HG02943 (cell line): ENCODE results near the gene MUC4.
"Not testable (repeated sequence)": the region's sequence is repeated elsewhere in the genome, so short reads cannot be mapped to it uniquely, and the experiment has no call there.

Experiments
- ATAC-seq: cut with Tn5 transposase; IDR thresholded peaks from one replicate; pipeline ENCODE4 v1.9.1; 2021; ENCODE audit warnings: mild to moderate bottlenecking, low read depth, moderate library complexity; ENCODE audit not compliant: unreplicated experiment

The MUC4 gene

GRCh38 chr3:195750797-195751520 lies 60.8 kb downstream of the MUC4 start:
- ATAC-seq: no peak

- ATAC-seq: not testable (repeated sequence)
Measured at GRCh38 chr3:195749101-195749500, 62.6 kb downstream of the MUC4 start.

- no peak for ATAC-seq
Measured at GRCh38 chr3:195748661-195749060, 63.1 kb downstream of the MUC4 start.

DNA sequence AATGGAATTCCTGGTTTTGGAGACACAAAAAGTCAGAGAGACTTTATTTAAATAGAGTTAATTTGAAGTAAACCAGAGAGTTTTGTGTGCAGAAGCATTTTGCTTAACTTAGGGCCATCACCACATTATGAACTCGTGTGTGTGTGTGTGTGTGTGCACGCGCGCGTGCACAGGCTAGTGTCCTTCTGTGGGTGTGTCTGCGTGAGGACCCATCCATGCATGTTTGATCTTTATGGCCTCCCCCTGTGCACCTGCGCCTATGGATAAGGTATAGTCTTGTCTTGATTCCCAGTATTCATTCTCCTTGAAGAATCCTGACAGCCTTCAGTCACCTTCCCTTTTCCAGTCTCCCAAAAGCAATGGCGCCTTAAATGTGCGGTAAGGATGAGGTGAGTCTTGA lies 65.0 kb downstream of the MUC4 start:
- no peak for ATAC-seq

- no peak for ATAC-seq
Measured at GRCh38 chr3:195746346-195746745, 65.4 kb downstream of the MUC4 start.

- no peak for ATAC-seq
Measured at GRCh38 chr3:195744437-195744836, 67.3 kb downstream of the MUC4 start.

- no peak for ATAC-seq
Measured at GRCh38 chr3:195739561-195740111, 72.1 kb downstream of the MUC4 start.

DNA sequence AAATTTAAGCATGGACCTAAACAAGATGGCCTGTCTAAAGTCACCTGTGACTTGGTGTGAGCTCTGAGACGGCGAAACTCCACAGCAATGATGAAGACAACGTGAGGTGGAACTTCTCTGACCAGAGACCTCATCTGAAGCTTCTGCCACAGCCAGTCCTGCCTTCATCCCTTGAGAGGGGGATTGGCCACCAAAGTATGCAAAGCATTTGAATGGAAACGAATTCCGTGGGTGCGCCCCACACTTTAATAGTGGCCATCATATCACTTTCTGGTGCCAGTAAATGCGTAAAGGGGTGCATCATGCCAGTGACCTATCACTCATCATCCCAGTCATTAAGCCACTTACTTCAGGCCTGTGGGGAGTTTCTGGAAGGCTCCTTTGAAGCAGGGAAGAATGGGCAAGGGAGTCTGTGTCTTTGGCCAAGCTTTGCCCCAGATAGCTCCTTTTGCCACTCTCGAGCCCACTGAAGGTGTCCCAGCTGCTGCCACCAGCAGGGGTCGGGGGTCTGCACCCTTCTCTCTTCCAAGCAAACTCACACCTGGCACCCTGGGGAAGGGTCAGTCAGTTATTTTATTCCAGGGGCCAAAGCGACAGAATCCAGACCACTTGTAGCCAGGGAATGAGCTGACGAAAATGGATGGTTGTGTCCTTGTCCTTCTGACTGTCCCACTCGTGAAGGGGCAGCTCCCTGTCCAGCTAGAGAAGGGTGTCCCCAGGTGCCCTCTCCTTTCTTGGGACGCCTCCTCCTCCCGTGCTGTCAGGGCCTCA lies 73.3 kb downstream of the MUC4 start:
- ATAC-seq: no peak

- ATAC-seq: not testable (repeated sequence)
Measured at GRCh38 chr3:195737782-195738181, 73.9 kb downstream of the MUC4 start.

GRCh38 chr3:195736866-195737490 lies 74.8 kb downstream of the MUC4 start:
- no peak for ATAC-seq

DNA sequence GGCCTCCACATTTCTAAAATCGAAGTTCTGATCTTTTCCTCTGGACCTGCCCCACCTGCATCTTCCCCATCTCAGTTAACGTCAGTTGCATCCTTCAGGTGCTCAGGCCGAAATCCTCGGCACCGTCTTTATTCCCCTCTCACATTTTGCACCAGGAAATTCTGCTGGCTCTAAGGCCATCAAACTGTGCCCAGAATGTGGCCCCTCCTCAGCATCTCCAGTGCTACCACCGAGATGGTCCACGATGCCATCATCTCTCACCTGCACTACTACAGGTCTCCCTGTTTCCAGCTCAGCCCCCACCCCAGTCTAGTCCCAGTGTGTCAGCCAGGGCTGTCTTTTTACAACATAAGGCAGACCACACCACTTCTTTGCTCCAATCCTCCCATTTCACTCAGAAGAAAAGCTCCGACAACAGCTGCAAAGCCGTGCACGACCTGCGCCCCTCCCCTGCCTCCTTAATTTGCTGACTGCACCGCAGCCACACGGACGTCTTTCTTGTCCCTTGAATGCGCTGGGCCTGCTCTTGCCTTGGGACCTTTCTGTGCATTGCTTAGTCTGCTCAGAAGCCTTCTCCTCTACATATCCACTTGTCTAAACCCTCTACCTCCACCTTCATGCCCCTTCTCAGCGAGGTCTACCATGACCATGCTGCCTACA lies 76.6 kb downstream of the MUC4 start:
- no peak for ATAC-seq

- no peak for ATAC-seq
Measured at GRCh38 chr3:195732940-195733339, 78.8 kb downstream of the MUC4 start.

GRCh38 chr3:195731356-195731905 lies 80.3 kb downstream of the MUC4 start:
- no peak for ATAC-seq

DNA sequence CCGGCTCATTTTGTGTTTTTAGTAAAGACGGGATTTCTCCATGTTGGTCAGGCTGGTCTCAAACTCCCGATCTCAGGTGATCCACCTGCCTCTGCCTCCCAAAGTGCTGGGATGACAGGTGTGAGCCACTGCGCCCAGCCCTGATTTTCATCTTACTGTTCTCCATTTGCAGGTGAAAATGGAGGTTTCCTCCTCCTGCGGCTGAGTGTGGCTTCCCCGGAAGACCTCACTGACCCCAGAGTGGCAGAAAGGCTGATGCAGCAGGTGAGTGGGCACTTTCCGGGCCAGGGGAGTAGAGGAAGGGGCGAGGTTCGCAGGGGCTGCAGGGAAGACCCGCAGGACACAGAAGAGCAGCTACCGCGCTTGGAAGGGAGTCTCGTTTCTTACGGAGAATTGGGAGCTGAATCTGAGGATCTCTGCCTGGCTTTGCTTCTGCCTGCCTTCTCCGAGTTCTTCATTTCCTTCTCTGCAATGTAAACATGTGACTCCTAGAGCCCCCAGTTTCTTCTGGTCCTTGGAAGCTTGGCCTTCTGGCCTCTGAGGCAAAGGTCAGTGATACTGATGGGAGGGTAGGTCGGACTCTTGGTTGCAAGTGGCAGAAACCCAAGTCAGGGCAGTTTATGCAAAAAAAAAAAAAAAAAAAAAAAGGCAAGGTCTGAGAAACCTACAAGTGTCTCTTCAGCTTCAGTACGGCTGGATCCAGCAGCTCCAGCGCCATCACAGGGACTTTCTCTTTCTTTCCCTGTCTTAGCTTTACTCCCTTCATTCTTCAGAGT lies 82.1 kb downstream of the MUC4 start:
- ATAC-seq: no peak

DNA sequence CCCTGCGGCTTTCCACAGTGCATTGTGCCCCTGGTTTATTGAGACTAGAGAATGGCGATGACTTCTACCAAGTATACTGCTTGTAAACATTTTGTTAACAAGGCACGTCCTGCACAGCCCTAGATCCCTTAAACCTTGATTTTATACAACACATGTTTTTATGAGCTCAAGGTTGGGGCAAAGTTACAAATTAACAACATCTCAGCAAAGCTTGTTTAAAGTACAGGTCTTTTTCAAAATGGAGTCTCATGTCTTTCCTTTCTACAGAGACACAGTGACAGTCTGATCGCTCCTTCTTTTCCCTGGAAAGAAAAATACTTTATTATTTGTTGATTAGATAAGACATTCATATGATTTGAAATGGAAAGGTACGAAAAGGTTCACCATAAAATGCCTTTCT lies 82.9 kb downstream of the MUC4 start:
- ATAC-seq: not testable (repeated sequence)

DNA sequence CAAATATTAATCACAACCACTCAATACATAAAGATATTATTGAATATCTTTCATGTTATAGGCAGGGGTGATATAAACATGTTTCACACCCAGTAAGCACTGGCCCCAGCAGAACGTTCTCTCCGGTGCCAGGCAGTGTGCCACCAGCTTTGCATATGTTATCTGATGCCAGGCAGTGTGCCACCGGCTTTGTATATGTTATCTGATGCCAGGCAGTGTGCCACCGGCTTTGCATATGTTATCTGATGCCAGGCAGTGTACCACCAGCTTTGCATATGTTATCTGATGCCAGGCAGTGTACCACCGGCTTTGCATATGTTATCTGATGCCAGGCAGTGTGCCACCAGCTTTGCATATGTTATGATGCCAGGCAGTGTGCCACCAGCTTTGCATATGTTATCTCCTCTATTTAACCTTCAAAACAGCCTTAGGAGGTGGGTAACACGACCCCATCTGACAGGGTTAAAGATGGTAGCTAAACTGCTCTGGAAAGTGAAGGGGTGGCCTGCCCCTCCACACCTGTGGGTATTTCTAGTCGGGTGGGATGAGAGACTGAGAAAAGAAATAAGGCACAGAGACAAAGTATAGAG lies 84.0 kb downstream of the MUC4 start:
- no peak for ATAC-seq

DNA sequence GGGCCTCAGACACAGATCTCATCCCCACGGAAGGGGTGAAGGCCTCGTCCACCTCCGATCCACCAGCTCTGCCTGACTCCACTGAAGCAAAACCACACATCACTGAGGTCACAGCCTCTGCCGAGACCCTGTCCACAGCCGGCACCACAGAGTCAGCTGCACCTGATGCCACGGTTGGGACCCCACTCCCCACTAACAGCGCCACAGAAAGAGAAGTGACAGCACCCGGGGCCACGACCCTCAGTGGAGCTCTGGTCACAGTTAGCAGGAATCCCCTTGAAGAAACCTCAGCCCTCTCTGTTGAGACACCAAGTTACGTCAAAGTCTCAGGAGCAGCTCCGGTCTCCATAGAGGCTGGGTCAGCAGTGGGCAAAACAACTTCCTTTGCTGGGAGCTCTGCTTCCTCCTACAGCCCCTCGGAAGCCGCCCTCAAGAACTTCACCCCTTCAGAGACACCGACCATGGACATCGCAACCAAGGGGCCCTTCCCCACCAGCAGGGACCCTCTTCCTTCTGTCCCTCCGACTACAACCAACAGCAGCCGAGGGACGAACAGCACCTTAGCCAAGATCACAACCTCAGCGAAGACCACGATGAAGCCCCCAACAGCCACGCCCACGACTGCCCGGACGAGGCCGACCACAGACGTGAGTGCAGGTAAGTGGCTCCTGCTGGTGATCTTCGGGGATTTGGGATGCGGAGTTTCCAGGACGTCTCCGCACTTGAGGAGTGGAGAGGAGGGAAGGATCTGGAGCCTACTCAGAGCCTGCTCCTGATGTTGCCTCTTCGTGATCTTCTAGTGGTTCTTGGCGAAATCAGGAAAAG lies 85.6 kb downstream of the MUC4 start:
- not testable (repeated sequence) for ATAC-seq

DNA sequence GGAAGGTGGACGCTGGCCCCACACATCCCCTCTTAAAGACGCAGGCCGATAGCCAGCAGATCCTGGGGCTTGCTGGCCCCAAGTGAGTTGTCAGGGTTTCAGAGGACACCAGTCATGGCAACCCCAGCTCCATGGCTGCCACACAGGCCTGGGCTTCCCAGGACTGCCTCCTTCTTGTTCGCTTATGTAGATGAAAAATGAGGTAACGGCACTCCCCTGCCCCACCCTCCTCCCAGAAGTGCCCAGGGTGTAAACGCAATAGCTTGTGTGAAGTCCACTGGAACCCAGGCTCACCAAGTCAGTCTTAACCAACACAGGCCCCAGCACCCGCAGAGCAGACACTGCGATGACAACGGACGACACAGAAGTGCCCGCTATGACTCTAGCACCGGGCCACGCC lies 87.4 kb downstream of the MUC4 start:
- ATAC-seq: not testable (repeated sequence)

DNA sequence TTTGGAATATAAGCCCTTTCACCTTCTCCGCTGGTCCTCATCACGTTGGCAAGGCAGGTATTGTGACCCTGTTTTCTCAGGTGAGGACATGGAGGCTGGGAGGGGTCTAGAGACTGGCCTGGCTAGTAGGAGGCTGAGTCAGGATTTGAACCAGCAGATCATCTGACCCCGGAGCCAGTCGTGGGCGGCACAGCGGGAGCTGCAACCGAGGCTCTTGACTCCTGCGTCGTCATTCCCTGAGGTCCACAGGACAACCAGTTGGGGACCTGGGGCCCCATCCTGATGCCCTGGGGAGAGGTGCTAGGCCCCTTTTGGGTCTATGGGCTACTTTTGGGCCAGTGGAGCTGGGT lies 88.8 kb downstream of the MUC4 start:
- not testable (repeated sequence) for ATAC-seq
